GM12878 (cell line): ENCODE data around the gene ZFAND2A.

Experiments
- ATF3 ChIP-seq: IDR thresholded peaks from 2 replicates; pipeline ENCODE4 v1.6.1; 2011; ENCODE audit warnings: low read depth, mild to moderate bottlenecking, low read length, moderate library complexity, borderline replicate concordance; ENCODE audit errors: extremely low read depth
- BHLHE40 ChIP-seq, 2 experiments: fragments of 450-650 bp in 1 of 2; IDR thresholded peaks; 2 replicates each; pipeline ENCODE4 v1.6.1; 2011 to 2017; ENCODE audit warnings: low read depth in 2 of 2, borderline replicate concordance in 1 of 2, improper control_type of control experiment in 1 of 2, low read length in 1 of 2, mild to moderate bottlenecking in 1 of 2
- CBX5 ChIP-seq: sonication (generic); IDR thresholded peaks from 2 replicates; pipeline ENCODE4 v1.6.1; 2016; ENCODE audit warnings: low read depth, moderate library complexity, mild to moderate bottlenecking, inconsistent platforms
- CTCF ChIP-seq, 3 experiments: IDR thresholded peaks in 2 of 3; conservative IDR thresholded peaks in 1 of 3; 2 replicates each; pipeline ENCODE4 v1.5.1; 2011; ENCODE audit warnings: low read depth in 3 of 3, low read length in 3 of 3, mild to moderate bottlenecking in 3 of 3, control low read depth in 2 of 3, moderate library complexity in 2 of 3, inconsistent platforms in 1 of 3, mixed read lengths in 1 of 3; ENCODE audit not compliant: control insufficient read depth in 2 of 3, insufficient read depth in 1 of 3; ENCODE audit errors: extremely low read depth in 1 of 3
- EP300 ChIP-seq, 2 experiments: fragments of 150-350 bp in 1 of 2; IDR thresholded peaks; 2 replicates each; pipeline ENCODE4 v1.6.1; 2011 to 2012; ENCODE audit warnings: low read depth in 2 of 2, low read length in 2 of 2, borderline replicate concordance in 1 of 2, improper control_type of control experiment in 1 of 2, inconsistent platforms in 1 of 2; ENCODE audit not compliant: control insufficient read depth in 1 of 2
- JUNB ChIP-seq: IDR thresholded peaks from 2 replicates; pipeline ENCODE4 v1.6.1; 2016; ENCODE audit warnings: antibody characterized with exemption, mild to moderate bottlenecking
- POLR2AphosphoS5 ChIP-seq: IDR thresholded peaks from 2 replicates; pipeline ENCODE4 v1.6.1; 2011; ENCODE audit warnings: mild to moderate bottlenecking, low read length, inconsistent platforms
- RAD21 ChIP-seq: IDR thresholded peaks from 2 replicates; pipeline ENCODE4 v1.6.1; 2011; ENCODE audit warnings: mild to moderate bottlenecking, low read depth, low read length, moderate library complexity; ENCODE audit not compliant: insufficient read depth
- TCF3 ChIP-seq: IDR thresholded peaks from 2 replicates; pipeline ENCODE4 v1.6.1; 2012; ENCODE audit warnings: low read depth, mild to moderate bottlenecking, low read length, borderline replicate concordance; ENCODE audit not compliant: insufficient read depth
- ZBTB40 ChIP-seq: fragments of 450-650 bp; IDR thresholded peaks from 2 replicates; pipeline ENCODE4 v1.6.1; 2016; ENCODE audit warnings: mild to moderate bottlenecking, moderate library complexity, borderline replicate concordance

GRCh38 chr7:1103789-1104515, 56.0 kb downstream of the ZFAND2A start:
- TF ChIP-seq EP300 (IDR thresholded peaks at IDR 0.05; ENCODE audit: borderline replicate concordance in 1 of 2, control insufficient read depth in 1 of 2, low read depth in 2 of 2, low read length in 2 of 2), result no peak
- TF ChIP-seq ATF3, result no peak
- TF ChIP-seq TCF3, result no peak
- TF ChIP-seq CTCF (IDR thresholded peaks at IDR 0.05 in 2 of 3, conservative IDR thresholded peaks at IDR 0.05 in 1 of 3; ENCODE audit: control insufficient read depth in 2 of 3, extremely low read depth in 1 of 3, insufficient read depth in 1 of 3, low read depth in 3 of 3, low read length in 3 of 3), result no peak
- TF ChIP-seq JUNB, result no peak
- TF ChIP-seq ZBTB40, result 0 out of 2 replicates have a peak, but pooled peaks have one; percentile 22
- TF ChIP-seq CBX5, result no peak
- no peak for TF ChIP-seq POLR2AphosphoS5
- no peak; a peak in 1 of 4 replicates for TF ChIP-seq BHLHE40 (IDR thresholded peaks at IDR 0.05; ENCODE audit: borderline replicate concordance in 1 of 2, low read depth in 2 of 2, low read length in 1 of 2)
- no peak for TF ChIP-seq RAD21
